Activated T-cell treated with anti-CD3 and anti-CD28 coated beads, Interleukin-2, amount 50 U/mL, for 72 hours (primary cell): ENCODE data around the gene CNOT10. TPM values are rescaled to one million over a fixed set of nuclear protein-coding genes. Genes with fewer than 3 reads are reported as not detected.
"Not testable (repeated sequence)": the region's sequence is repeated elsewhere in the genome, so short reads cannot be mapped to it uniquely, and the experiment has no call there.

Source experiments
- ATAC-seq, 2 donors: fragments of 150-1000 bp; cut with Tn5 transposase; replicated peaks in 1 of 2; 2 replicates each; pipeline ENCODE4 v1.10.0; 2021; ENCODE audit warnings: moderate library complexity in 2 of 2, mild to moderate bottlenecking in 1 of 2
- DNase-seq, 2 donors: peaks; one replicate each; pipeline ENCODE4 v3.0.0; 2021 to 2022; ENCODE audit warnings: mixed read lengths in 1 of 2
- H3K27ac Mint-ChIP-seq: one replicate; pipeline ENCODE4 v1.8.0; 2022; ENCODE audit warnings: mild to moderate bottlenecking, moderate library complexity, mixed read lengths
- H3K27me3 Mint-ChIP-seq: one replicate; pipeline ENCODE4 v1.8.0; 2022; ENCODE audit warnings: low read depth, mixed read lengths
- H3K36me3 Mint-ChIP-seq, 2 donors: one replicate each; pipeline ENCODE4 v1.8.0; 2022; ENCODE audit warnings: mixed read lengths in 2 of 2, mild to moderate bottlenecking in 1 of 2; ENCODE audit not compliant: insufficient read depth in 2 of 2
- H3K4me1 Mint-ChIP-seq: one replicate; pipeline ENCODE4 v1.8.0; 2022; ENCODE audit warnings: low read depth, mixed read lengths
- H3K4me3 Mint-ChIP-seq, 2 donors: one replicate each; pipeline ENCODE4 v1.8.0; 2022; ENCODE audit warnings: mild to moderate bottlenecking in 2 of 2, mixed read lengths in 2 of 2, moderate library complexity in 2 of 2
- H3K9me3 Mint-ChIP-seq, 2 donors: one replicate each; pipeline ENCODE4 v1.8.0; 2022; ENCODE audit warnings: mixed read lengths in 2 of 2
- total RNA-seq, 2 donors: library from RNA; stranded (reverse); gene quantifications; one replicate each; pipeline ENCODE4 v1.2.3, GENCODE V29; 2022

Gene CNOT10
- total RNA-seq, result 10 to 100 TPM; 70.1 to 78.6 TPM

- Mint-ChIP-seq H3K4me3 (peak within 1 kb of the TSS; percentile 90 to 93), H3K36me3 (peaks cover 5 to 9% of the 10 kb centered on the region in 2 donors), H3K4me1 (peaks cover 30% of the 10 kb centered on the region)
These were observed at the start of gene CNOT10 for GRCh38 chr3:32684800-32685542. TSS of gene CNOT10 (plus strand) at chr3:32685188. CDS start at chr3:32685461, 273 bp downstream.

GRCh38 chr3:32640939-32641338 lies 44.0 kb upstream of the CNOT10 start:
- ATAC-seq (no peak), DNase-seq (no peak)
- Mint-ChIP-seq H3K4me3 (no peak overlapping the region), H3K36me3 (no peaks in the 10 kb centered on the region), H3K9me3 (no peaks in the 10 kb centered on the region), H3K27me3 (peaks cover 15% of the 10 kb centered on the region), H3K27ac (no peak overlapping the region), H3K4me1 (no peaks in the 10 kb centered on the region)

More at GRCh38 chr3:32684800-32685542, at the start of gene CNOT10:
- Mint-ChIP-seq H3K27ac (peak within 1 kb of the TSS; percentile 82), H3K27me3 (no peaks in the 10 kb centered on the region), H3K9me3 (no peaks in the 10 kb centered on the region)
- peak; percentile 98 for DNase-seq
- peak; percentile 97 to 98 for ATAC-seq

DNA sequence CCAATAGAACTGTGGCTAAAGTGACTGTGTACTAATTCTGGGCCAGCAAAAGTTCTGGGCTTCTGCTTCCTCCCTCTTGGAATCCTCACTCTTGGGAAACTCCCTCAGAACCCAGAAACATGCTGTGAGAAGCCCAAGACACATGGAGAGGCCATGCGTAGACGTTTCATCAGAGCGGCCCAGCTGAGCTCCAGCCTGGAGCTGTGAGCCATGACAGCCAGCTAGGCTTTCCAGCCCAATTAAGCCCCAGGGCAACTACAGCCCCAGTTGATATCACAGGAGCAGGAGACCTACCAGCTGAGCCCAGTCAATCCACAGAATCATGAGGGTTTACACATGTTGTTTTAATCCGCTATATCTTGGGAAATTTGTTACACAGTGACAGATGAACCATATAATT lies 43.6 kb upstream of the CNOT10 start:
- Mint-ChIP-seq H3K4me1 (no peaks in the 10 kb centered on the region), H3K27me3 (peaks cover 15% of the 10 kb centered on the region), H3K9me3 (no peaks in the 10 kb centered on the region), H3K36me3 (no peaks in the 10 kb centered on the region), H3K27ac (no peak overlapping the region), H3K4me3 (no peak overlapping the region)
- ATAC-seq, result no peak
- no peak for DNase-seq

- DNase-seq (no peak), ATAC-seq (no peak)
- H3K9me3 Mint-ChIP-seq, result no peaks in the 10 kb centered on the region
- no peaks in the 10 kb centered on the region for H3K36me3 Mint-ChIP-seq
- H3K4me1 Mint-ChIP-seq, result no peaks in the 10 kb centered on the region
- no peak overlapping the region for H3K27ac Mint-ChIP-seq
- peaks cover 15% of the 10 kb centered on the region for H3K27me3 Mint-ChIP-seq
- no peak overlapping the region for H3K4me3 Mint-ChIP-seq
These were observed 41.6 kb upstream of the CNOT10 start for GRCh38 chr3:32643354-32643753.

- ATAC-seq (no peak), DNase-seq (no peak)
- Mint-ChIP-seq H3K36me3 (no peaks in the 10 kb centered on the region), H3K27ac (no peak overlapping the region), H3K4me1 (no peaks in the 10 kb centered on the region), H3K27me3 (peaks cover 15% of the 10 kb centered on the region), H3K4me3 (no peak overlapping the region), H3K9me3 (no peaks in the 10 kb centered on the region)
These were observed 41.2 kb upstream of the CNOT10 start for GRCh38 chr3:32643816-32644215.

DNA sequence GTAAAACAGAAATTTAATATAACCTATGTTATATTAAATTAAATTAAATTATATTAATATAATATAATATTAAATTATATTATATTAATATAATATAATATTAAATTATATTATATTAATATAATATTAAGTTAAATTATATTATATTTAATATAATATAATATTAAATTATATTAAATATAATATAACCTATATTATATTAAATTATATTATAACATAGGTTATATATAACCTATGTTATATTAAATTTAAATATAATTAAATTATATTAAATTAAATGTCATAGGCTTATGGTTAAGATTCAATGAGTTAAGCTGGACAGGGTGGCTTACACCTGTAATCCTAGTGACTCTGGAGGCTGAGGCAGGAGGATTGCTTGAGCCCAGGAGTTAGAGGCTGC lies 40.6 kb upstream of the CNOT10 start:
- no peaks in the 10 kb centered on the region for H3K9me3 Mint-ChIP-seq
- H3K4me3 Mint-ChIP-seq, result no peak overlapping the region
- no peaks in the 10 kb centered on the region for H3K36me3 Mint-ChIP-seq
- H3K4me1 Mint-ChIP-seq, result no peaks in the 10 kb centered on the region
- ATAC-seq (no peak), DNase-seq (no peak)
- no peak overlapping the region for H3K27ac Mint-ChIP-seq
- peaks cover 15% of the 10 kb centered on the region for H3K27me3 Mint-ChIP-seq

DNA sequence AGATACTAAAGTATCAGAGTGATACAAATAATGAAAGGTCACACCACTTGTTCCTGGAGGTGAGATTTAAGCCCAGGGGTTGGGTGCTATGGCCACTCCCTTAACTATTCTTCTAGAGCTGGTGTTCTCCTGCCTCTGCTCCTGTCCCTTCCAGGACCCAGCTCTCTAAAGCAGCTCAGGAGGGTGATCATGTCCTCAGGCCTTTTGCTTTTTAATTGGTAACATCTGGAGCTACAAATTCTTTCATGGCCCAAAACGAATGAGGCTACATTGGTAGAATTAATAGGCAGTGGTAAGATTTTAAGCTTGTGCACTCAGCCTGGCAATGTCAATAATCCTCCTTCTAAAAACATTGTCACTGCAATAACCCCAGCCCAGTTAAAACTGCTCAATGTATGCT lies 38.2 kb upstream of the CNOT10 start:
- H3K36me3 Mint-ChIP-seq, result no peaks in the 10 kb centered on the region
- DNase-seq (no peak), ATAC-seq (no peak)
- H3K4me3 Mint-ChIP-seq, result no peak overlapping the region
- H3K27me3 Mint-ChIP-seq, result no peaks in the 10 kb centered on the region
- H3K27ac Mint-ChIP-seq, result no peak overlapping the region
- H3K4me1 Mint-ChIP-seq, result no peaks in the 10 kb centered on the region
- H3K9me3 Mint-ChIP-seq, result no peaks in the 10 kb centered on the region

DNA sequence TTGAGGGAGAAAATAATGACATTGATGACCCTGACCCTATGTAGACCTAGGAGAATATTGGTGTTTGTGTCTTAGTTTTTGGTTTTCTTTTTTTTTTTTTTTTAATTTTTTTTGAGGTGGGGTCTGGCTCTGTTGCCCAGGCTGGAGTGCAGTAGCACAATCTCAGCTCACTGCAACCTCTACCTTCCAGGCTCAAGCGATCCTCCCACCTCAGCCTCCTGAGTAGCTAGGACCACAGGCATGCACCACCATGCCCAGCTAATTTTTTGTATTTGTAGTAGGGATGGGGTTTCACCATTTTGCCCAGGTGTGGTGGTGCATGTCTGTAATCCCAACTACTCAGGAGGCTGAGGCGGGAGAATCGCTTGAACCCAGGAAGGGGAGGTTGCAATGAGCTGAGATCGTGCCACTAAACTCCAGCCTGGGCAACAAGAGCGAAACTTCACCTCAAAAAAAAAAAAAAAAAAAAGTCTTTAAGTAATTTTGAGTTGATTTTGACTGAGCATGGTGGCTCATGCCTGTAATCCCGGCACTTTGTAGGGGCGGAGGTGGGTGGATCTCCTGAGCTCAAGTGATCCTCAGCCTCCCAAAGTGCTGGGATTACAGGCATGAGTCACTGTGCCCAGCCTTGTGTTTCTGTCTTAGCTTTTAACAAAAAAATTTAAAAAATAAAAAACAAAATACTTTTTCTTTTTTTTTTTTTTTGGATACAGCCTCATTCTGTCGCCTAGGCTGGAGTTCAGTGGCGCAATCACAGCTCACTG lies 32.5 kb upstream of the CNOT10 start:
- H3K9me3 Mint-ChIP-seq, H3K27ac Mint-ChIP-seq, H3K36me3 Mint-ChIP-seq, H3K4me3 Mint-ChIP-seq, DNase-seq, H3K27me3 Mint-ChIP-seq, ATAC-seq, H3K4me1 Mint-ChIP-seq: not testable (repeated sequence)

DNA sequence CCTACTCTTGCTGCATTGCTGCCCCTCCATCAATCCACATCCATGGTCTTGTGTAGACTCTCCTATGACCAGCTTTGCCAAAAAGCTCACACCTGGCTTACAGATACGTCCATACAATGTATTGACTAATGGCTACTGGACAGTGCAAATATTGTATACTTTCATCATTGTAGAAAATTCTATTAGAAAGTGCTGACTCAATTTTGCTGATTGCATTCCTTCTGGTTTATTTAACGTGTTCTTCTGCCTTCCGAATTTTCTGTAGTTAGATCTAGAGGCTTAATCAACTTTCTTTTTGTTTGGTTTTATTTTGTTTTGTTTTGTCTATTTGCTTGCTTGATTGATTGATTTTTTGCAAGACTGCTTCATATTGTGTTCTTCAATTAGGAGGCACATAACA lies 29.8 kb upstream of the CNOT10 start:
- H3K9me3 Mint-ChIP-seq, result peaks cover 0 to 1% of the 10 kb centered on the region in 2 donors
- no peaks in the 10 kb centered on the region for H3K4me1 Mint-ChIP-seq
- H3K27ac Mint-ChIP-seq, result no peak overlapping the region
- H3K36me3 Mint-ChIP-seq, result peaks cover 0 to 2% of the 10 kb centered on the region in 2 donors
- DNase-seq, result no peak
- peaks cover 18% of the 10 kb centered on the region for H3K27me3 Mint-ChIP-seq
- H3K4me3 Mint-ChIP-seq, result no peak overlapping the region
- no peak for ATAC-seq

DNA sequence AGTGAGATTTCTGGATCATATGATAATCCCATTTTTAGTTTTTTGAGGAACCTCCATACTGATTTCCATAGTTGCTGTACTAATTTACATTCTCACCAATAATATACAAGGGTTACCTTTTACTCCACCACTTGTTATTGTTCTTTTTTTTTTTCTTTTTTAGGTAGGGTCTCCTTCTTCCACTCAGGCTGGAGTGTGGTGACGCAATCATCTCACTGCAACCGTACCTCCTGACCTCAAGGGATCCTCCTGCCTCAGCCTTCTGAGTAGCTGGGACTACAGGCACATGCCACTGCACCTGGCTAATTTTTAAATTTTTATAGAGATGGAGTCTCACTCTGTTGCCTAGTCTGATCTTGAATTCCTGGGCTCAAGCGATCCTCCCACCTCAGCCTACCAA lies 24.4 kb upstream of the CNOT10 start:
- peaks cover 18% of the 10 kb centered on the region for H3K27me3 Mint-ChIP-seq
- no peaks in the 10 kb centered on the region for H3K9me3 Mint-ChIP-seq
- no peak overlapping the region for H3K27ac Mint-ChIP-seq
- no peak overlapping the region for H3K4me3 Mint-ChIP-seq
- no peaks in the 10 kb centered on the region for H3K36me3 Mint-ChIP-seq
- no peaks in the 10 kb centered on the region for H3K4me1 Mint-ChIP-seq
- no peak for ATAC-seq
- no peak for DNase-seq

DNA sequence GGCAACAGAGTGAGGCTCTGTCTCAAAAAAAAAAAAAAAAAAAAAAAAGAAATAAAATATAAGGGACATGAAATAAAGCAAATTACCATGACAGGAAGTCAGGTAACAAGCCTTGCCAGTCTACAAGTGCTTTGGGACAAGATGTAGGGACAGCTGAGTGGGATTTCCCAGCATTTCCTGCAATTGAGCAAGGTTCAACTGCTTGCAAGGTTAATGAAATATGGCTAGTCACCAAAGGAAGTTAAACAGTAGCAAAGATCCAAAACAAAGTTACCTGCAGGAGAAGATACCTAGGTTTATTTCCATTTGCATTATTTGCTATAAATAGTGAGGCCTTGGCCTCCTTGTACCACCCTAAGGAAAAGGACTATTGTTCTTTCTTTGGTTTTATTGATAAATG lies 22.3 kb upstream of the CNOT10 start:
- H3K9me3 Mint-ChIP-seq, result no peaks in the 10 kb centered on the region
- ATAC-seq (no peak), DNase-seq (no peak)
- H3K4me1 Mint-ChIP-seq, result no peaks in the 10 kb centered on the region
- H3K36me3 Mint-ChIP-seq, result no peaks in the 10 kb centered on the region
- peaks cover 7% of the 10 kb centered on the region for H3K27me3 Mint-ChIP-seq
- H3K27ac Mint-ChIP-seq, result no peak overlapping the region
- H3K4me3 Mint-ChIP-seq, result no peak overlapping the region

DNA sequence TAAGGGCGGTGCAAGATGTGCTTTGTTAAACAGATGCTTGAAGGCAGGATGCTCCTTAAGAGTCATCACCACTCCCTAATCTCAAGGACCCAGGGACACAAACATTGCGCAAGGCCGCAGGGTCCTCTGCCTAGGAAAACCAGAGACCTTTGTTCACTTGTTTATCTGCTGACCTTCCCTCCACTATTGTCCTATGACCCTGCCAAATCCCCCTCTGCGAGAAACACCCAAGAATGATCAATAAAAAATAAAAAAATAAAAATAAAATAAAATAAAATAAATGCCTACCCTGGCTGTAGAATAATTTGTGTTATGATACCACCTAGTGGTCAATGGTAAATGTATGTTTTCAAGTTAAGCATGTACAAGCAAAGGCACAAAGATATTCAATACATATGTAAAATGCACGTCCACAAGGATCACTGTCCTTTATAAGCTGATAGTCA lies 20.3 kb upstream of the CNOT10 start:
- H3K27ac Mint-ChIP-seq, H3K4me3 Mint-ChIP-seq, DNase-seq, H3K9me3 Mint-ChIP-seq, H3K4me1 Mint-ChIP-seq, H3K36me3 Mint-ChIP-seq, H3K27me3 Mint-ChIP-seq: not testable (repeated sequence)
- ATAC-seq, result peak; percentile 47 to 60

DNA sequence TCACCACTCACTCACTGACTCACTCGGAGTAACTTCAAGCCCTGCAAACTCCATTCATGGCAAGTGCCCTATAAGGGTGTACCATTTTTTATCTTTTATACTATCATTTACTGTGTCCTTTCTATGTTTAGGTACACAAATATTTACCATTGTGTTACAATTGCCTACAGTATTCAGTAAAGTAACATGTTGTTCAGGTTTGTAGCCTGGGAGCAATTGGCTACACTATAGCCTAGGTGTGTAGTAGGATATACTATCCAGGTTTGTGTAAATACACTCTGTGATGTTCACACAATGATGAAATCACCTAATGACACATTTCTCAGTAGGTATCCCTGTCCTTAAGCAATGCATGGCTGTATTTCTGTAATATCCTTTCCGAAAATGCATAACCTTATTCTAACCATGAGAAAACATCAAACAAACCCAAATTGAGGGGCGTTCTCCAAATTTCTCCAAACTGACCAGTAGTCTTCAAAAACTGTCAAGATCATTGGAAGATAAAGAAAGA lies 17.9 kb upstream of the CNOT10 start:
- Mint-ChIP-seq H3K9me3 (no peaks in the 10 kb centered on the region), H3K4me3 (no peak overlapping the region), H3K27me3 (peaks cover 9% of the 10 kb centered on the region), H3K36me3 (no peaks in the 10 kb centered on the region), H3K27ac (no peak overlapping the region), H3K4me1 (no peaks in the 10 kb centered on the region)
- ATAC-seq (no peak), DNase-seq (no peak)
